ENCODE measurements around the gene GINS1. TPM values are rescaled to one million over a fixed set of nuclear protein-coding genes. Genes with fewer than 3 reads are reported as not detected.

The GINS1 gene
- total and polyA plus RNA-seq, 2 donors (not counting 1 experiment from before 2014, with no cell fraction given), result 0.61 to 2.0 TPM

DNA sequence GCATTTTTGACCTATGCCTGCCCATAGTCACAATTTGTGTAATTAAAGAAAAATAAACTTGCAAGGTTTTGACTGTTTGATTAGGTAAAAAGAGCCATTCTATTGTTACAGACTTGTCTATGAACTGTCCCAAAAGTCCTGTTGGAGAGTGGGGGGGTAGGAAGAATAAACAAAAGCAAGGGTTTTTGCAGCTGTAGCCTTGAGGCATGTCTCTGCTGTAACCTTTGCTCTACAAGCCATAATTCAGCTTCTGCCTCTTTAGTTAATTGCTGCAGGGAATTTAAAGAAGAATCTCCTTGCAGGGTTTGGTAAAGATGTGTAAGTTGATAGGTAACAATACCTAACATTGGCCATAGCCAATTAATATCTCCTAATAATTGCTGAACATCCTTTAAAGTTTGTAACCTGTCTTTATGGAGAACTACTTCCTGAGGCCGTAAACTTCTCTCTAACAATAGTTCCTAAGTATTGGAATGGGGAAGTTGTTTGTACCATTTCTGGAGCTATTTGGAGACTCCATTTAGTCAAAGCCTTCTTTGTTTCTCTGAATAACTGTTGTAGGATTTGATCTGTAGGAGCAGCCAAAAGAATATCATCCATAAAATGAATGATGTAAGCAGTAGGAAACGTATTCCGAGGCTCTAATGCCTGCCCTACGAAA is 9.0 kb upstream of the GINS1 start:
- H3K27ac ChIP-seq (ENCODE audit: low read length in 2 of 2), result no peak overlapping the region
- WGBS (ENCODE audit: insufficient coverage), result no CpG with 5 or more reads among the region's 4 CpGs
- no peak for TF ChIP-seq EZH2 (IDR thresholded peaks at IDR 0.05; ENCODE audit: borderline replicate concordance, insufficient read depth, low read depth, low read length, poor library complexity, severe bottlenecking)
- TF ChIP-seq CTCF (IDR thresholded peaks at IDR 0.05), result no peak
- H3K79me2 ChIP-seq (ENCODE audit: control insufficient read depth, insufficient read depth, low read length), result no peaks in the 10 kb centered on the region
- H4K20me1 ChIP-seq (ENCODE audit: control insufficient read depth, insufficient read depth, low read length, poor library complexity, severe bottlenecking), result no peaks in the 10 kb centered on the region
- no peak overlapping the region for H3K9ac ChIP-seq (ENCODE audit: low read length)
- Mint-ChIP-seq H3K4me3 (no peak overlapping the region), H3K27ac (no peak overlapping the region), H3K9me3 (ENCODE audit: insufficient read depth) (peaks cover 4% of the 10 kb centered on the region), H3K27me3 (peaks cover 11% of the 10 kb centered on the region), H3K4me1 (peaks cover 5% of the 10 kb centered on the region)
- no peaks in the 10 kb centered on the region for H3K4me1 ChIP-seq (ENCODE audit: control insufficient read depth in 2 of 2, insufficient read depth in 2 of 2, low read length in 2 of 2)
- no peak overlapping the region for H2AFZ ChIP-seq (ENCODE audit: insufficient read depth, low read depth, low read length, poor library complexity, severe bottlenecking)
- H3K4me2 ChIP-seq (replicated peaks; ENCODE audit: low read depth, low read length, poor library complexity, severe bottlenecking), result no peak overlapping the region
- no peak for DNase-seq
- H3K9me3 ChIP-seq (ENCODE audit: control extremely low read depth in 1 of 3, control insufficient read depth in 2 of 3, insufficient read depth in 1 of 3, low read length in 2 of 3), result peaks cover 0 to 21% (median 14%) of the 10 kb centered on the region in 3 donors
- no peaks in the 10 kb centered on the region for H3K27me3 ChIP-seq (replicated peaks in 1 of 4; ENCODE audit: control extremely low read depth in 1 of 4, control insufficient read depth in 3 of 4, insufficient read depth in 4 of 4, low read length in 3 of 4)
- no peak for ATAC-seq (ENCODE audit: low read depth)
- ChIA-PET POLR2A (interaction anchor here (1.0 kb wide), 1 partner anchor 9 kb away, joined by 3 read pairs; the partner anchor contains the start of gene GINS1), CTCF (interaction anchor here (1.0 to 6.4 kb wide), 31 partner anchors 10 to 404 kb away, joined by 3 to 133 read pairs (median 6); partner anchors contain the start of genes ACSS1, ENTPD6 and GINS1)
- intact Hi-C loops (cut with micrococcal nuclease), result loop anchor here (1.0 kb wide), 5 partner anchors 8 to 403 kb away; partner anchors contain the start of gene ABHD12
- H3K36me3 ChIP-seq (replicated peaks in 1 of 2; ENCODE audit: control extremely low read depth in 1 of 2, control insufficient read depth in 1 of 2, extremely low read depth in 1 of 2, insufficient read depth in 2 of 2, low read length in 1 of 2), result no peaks in the 10 kb centered on the region
- no peak overlapping the region for H3K4me3 ChIP-seq (ENCODE audit: control extremely low read depth in 1 of 5, extremely low read depth in 1 of 5, insufficient read depth in 1 of 5, low read depth in 2 of 5, low read length in 4 of 5)

DNA sequence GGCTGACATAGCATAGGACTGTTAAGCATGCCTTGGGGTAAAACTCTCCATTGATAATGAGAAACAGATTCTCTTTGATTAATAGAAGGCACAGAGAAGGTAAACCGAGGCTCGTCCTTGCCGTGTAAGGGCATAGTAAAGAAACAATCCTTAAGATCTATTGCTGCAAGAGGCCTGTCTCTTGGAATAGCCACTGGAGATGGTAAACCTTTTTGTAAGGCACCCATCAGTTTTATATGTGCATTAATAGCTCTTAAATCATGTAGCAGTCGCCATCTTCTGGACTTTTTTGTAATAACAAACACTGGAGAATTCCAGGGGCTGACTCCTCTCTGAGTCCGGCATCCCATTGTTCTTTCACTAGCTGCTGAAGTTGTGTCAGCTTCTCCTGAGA is 8.4 kb upstream of the GINS1 start:
- POLR2A ChIA-PET, result interaction anchor here (0.6 to 1.0 kb wide), 3 partner anchors 8 to 162 kb away, joined by 3 to 7 read pairs (median 3); partner anchors contain the start of genes ABHD12 and GINS1
- 50% methylated on average over 3 of the region's 5 CpGs for WGBS (ENCODE audit: insufficient coverage)
- TF ChIP-seq CTCF (IDR thresholded peaks at IDR 0.05), result peak; percentile 76
- TF ChIP-seq EZH2 (IDR thresholded peaks at IDR 0.05; ENCODE audit: borderline replicate concordance, insufficient read depth, low read depth, low read length, poor library complexity, severe bottlenecking), result no peak
- no peaks in the 10 kb centered on the region for H4K20me1 ChIP-seq (ENCODE audit: control insufficient read depth, insufficient read depth, low read length, poor library complexity, severe bottlenecking)
- peak; percentile 69 for DNase-seq
- H3K9me3 ChIP-seq (ENCODE audit: control extremely low read depth in 1 of 3, control insufficient read depth in 2 of 3, insufficient read depth in 1 of 3, low read length in 2 of 3), result peaks cover 1 to 22% (median 19%) of the 10 kb centered on the region in 3 donors
- H3K9ac ChIP-seq (ENCODE audit: low read length), result no peak overlapping the region
- Mint-ChIP-seq H3K27ac (no peak overlapping the region), H3K9me3 (ENCODE audit: insufficient read depth) (peaks cover 7% of the 10 kb centered on the region), H3K4me1 (peaks cover 5% of the 10 kb centered on the region), H3K4me3 (no peak overlapping the region), H3K27me3 (peaks cover 11% of the 10 kb centered on the region)
- no peaks in the 10 kb centered on the region for H3K4me1 ChIP-seq (ENCODE audit: control insufficient read depth in 2 of 2, insufficient read depth in 2 of 2, low read length in 2 of 2)
- no peaks in the 10 kb centered on the region for H3K27me3 ChIP-seq (replicated peaks in 1 of 4; ENCODE audit: control extremely low read depth in 1 of 4, control insufficient read depth in 3 of 4, insufficient read depth in 4 of 4, low read length in 3 of 4)
- intact Hi-C loops (cut with micrococcal nuclease), result loop anchor here (1.0 kb wide), 5 partner anchors 9 to 404 kb away; partner anchors contain the start of gene ABHD12
- no peak overlapping the region for H3K4me3 ChIP-seq (ENCODE audit: control extremely low read depth in 1 of 5, extremely low read depth in 1 of 5, insufficient read depth in 1 of 5, low read depth in 2 of 5, low read length in 4 of 5)
- H3K79me2 ChIP-seq (ENCODE audit: control insufficient read depth, insufficient read depth, low read length), result no peaks in the 10 kb centered on the region
- H3K27ac ChIP-seq (ENCODE audit: low read length in 2 of 2), result no peak overlapping the region
- ATAC-seq (ENCODE audit: low read depth), result peak; percentile 53
- H2AFZ ChIP-seq (ENCODE audit: insufficient read depth, low read depth, low read length, poor library complexity, severe bottlenecking), result no peak overlapping the region
- no peaks in the 10 kb centered on the region for H3K36me3 ChIP-seq (replicated peaks in 1 of 2; ENCODE audit: control extremely low read depth in 1 of 2, control insufficient read depth in 1 of 2, extremely low read depth in 1 of 2, insufficient read depth in 2 of 2, low read length in 1 of 2)
- CTCF ChIA-PET, result interaction anchor here (0.8 to 6.4 kb wide), 30 partner anchors 9 to 404 kb away, joined by 3 to 133 read pairs (median 6); partner anchors contain the start of genes ACSS1, ENTPD6 and GINS1
- H3K4me2 ChIP-seq (replicated peaks; ENCODE audit: low read depth, low read length, poor library complexity, severe bottlenecking), result no peak overlapping the region

All from B cell (primary cell).